ENCODE data around the gene FAM210A.

The FAM210A gene

DNA sequence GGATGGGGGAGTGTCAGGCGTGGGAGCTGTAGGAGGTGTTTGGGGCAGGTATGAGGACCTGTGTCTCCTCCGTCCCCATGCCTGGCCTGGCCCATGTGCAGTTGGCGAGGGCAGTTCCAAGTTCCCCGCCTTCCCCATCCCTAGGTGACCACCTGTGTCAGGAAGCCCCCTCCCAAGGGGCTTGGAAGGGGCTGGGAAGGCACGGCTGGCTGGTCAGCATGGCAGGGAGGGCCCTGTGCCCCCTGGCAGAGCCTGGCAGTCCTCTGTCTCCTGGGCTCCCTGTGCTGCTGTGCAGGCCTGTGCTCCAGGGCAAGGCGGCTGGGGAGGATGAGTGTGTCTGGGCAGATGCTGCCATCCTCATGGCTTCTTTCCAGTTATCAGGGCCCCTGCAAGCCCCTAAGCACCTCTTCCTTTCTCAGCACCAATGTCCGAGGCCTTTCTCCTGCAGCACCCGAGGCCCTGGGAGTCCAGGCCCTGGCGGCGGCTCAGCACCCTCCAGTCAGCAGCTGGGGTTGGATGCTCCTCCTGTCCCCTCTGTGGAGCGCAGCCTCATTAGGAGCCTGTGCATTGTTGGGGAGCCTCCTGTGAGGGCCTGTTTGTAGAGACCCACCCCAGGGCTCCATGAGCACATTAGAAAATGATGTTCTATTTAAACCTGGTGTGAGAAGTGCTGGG, 101.7 kb downstream of the FAM210A start:
- Histone ChIP-seq H3K4me3 (ENCODE audit: low read depth in 1 of 2, low read length in 2 of 2) (no peak overlapping the region), H3K27ac (ENCODE audit: low read depth, low read length) (no peak overlapping the region), H3K4me1 (ENCODE audit: control insufficient read depth in 1 of 2, insufficient read depth in 2 of 2, low read length in 2 of 2) (no peaks in the 10 kb centered on the region), H3K36me3 (ENCODE audit: control insufficient read depth in 1 of 2, insufficient read depth in 2 of 2, low read length in 2 of 2) (peaks cover 2 to 13% of the 10 kb centered on the region in 2 donors), H3K9me3 (ENCODE audit: control insufficient read depth in 1 of 2, low read length in 2 of 2) (no peaks in the 10 kb centered on the region), H3K9ac (ENCODE audit: low read depth in 1 of 2, low read length in 2 of 2) (no peak overlapping the region), H3K27me3 (ENCODE audit: control insufficient read depth in 1 of 2, insufficient read depth in 2 of 2, low read length in 2 of 2) (no peaks in the 10 kb centered on the region)

DNA sequence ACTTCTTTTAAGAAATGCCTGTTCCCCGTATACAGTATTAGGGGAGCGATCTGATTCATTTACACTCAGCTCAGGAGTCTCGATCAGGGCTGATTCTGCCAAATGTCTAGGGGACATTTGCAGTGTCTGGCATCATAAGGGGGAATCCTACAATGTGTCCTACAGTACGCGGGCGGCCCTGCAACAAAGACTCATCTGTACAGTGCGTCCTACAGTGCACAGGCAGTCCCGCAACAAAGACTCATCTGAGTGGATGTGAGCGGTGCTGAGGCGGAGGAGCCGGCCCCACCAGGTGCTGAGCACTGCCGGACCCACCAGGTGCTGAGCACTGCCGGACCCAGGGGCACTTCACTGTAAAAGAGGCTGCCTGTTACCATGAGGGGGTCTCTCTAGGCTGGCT, 102.5 kb downstream of the FAM210A start:
- Histone ChIP-seq H3K4me1 (ENCODE audit: control insufficient read depth in 1 of 2, insufficient read depth in 2 of 2, low read length in 2 of 2) (no peaks in the 10 kb centered on the region), H3K9me3 (ENCODE audit: control insufficient read depth in 1 of 2, low read length in 2 of 2) (no peaks in the 10 kb centered on the region), H3K27me3 (ENCODE audit: control insufficient read depth in 1 of 2, insufficient read depth in 2 of 2, low read length in 2 of 2) (no peaks in the 10 kb centered on the region), H3K9ac (ENCODE audit: low read depth in 1 of 2, low read length in 2 of 2) (no peak overlapping the region), H3K27ac (ENCODE audit: low read depth, low read length) (no peak overlapping the region), H3K4me3 (ENCODE audit: low read depth in 1 of 2, low read length in 2 of 2) (no peak overlapping the region), H3K36me3 (ENCODE audit: control insufficient read depth in 1 of 2, insufficient read depth in 2 of 2, low read length in 2 of 2) (peaks cover 2 to 13% of the 10 kb centered on the region in 2 donors)

DNA sequence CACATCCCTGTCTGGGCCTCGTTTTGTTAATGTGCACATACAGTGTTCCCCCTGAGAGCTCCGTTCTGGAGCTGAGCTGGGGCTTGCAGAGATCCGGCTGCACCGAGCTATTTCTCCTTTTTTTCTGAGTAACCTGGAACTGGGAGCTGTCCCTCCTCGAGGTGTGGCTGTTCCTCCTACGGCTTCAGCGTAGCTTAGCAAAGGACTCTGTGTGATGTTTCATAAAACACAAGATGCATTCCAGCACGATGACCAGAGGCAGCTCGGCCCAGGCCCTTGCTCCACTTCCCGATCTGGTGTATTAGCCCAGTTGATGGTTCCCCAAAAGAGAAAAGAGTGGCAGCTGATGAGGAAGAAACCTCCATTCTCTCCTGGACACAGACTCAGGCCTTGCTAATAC, 103.0 kb downstream of the FAM210A start:
- no peak overlapping the region for H3K4me3 ChIP-seq (ENCODE audit: low read depth in 1 of 2, low read length in 2 of 2)
- H3K27ac ChIP-seq (ENCODE audit: low read depth, low read length): no peak overlapping the region
- no peaks in the 10 kb centered on the region for H3K4me1 ChIP-seq (ENCODE audit: control insufficient read depth in 1 of 2, insufficient read depth in 2 of 2, low read length in 2 of 2)

GRCh38 chr18:13622751-13623150, 103.6 kb downstream of the FAM210A start:
- Histone ChIP-seq H3K27me3 (ENCODE audit: control insufficient read depth in 1 of 2, insufficient read depth in 2 of 2, low read length in 2 of 2) (no peaks in the 10 kb centered on the region), H3K36me3 (ENCODE audit: control insufficient read depth in 1 of 2, insufficient read depth in 2 of 2, low read length in 2 of 2) (peaks cover 2 to 13% of the 10 kb centered on the region in 2 donors), H3K4me3 (ENCODE audit: low read depth in 1 of 2, low read length in 2 of 2) (no peak overlapping the region), H3K9ac (ENCODE audit: low read depth in 1 of 2, low read length in 2 of 2) (no peak overlapping the region), H3K9me3 (ENCODE audit: control insufficient read depth in 1 of 2, low read length in 2 of 2) (no peaks in the 10 kb centered on the region), H3K27ac (ENCODE audit: low read depth, low read length) (no peak overlapping the region), H3K4me1 (ENCODE audit: control insufficient read depth in 1 of 2, insufficient read depth in 2 of 2, low read length in 2 of 2) (no peaks in the 10 kb centered on the region)

More for the DNA sequence above, 103.0 kb downstream of the FAM210A start:
- Histone ChIP-seq H3K36me3 (ENCODE audit: control insufficient read depth in 1 of 2, insufficient read depth in 2 of 2, low read length in 2 of 2) (peaks cover 2 to 13% of the 10 kb centered on the region in 2 donors), H3K9me3 (ENCODE audit: control insufficient read depth in 1 of 2, low read length in 2 of 2) (no peaks in the 10 kb centered on the region), H3K27me3 (ENCODE audit: control insufficient read depth in 1 of 2, insufficient read depth in 2 of 2, low read length in 2 of 2) (no peaks in the 10 kb centered on the region), H3K9ac (ENCODE audit: low read depth in 1 of 2, low read length in 2 of 2) (no peak overlapping the region)

GRCh38 chr18:13621886-13622619, 104.3 kb downstream of the FAM210A start:
- Histone ChIP-seq H3K4me1 (ENCODE audit: control insufficient read depth in 1 of 2, insufficient read depth in 2 of 2, low read length in 2 of 2) (no peaks in the 10 kb centered on the region), H3K36me3 (ENCODE audit: control insufficient read depth in 1 of 2, insufficient read depth in 2 of 2, low read length in 2 of 2) (peaks cover 2 to 13% of the 10 kb centered on the region in 2 donors), H3K9ac (ENCODE audit: low read depth in 1 of 2, low read length in 2 of 2) (no peak overlapping the region), H3K27me3 (ENCODE audit: control insufficient read depth in 1 of 2, insufficient read depth in 2 of 2, low read length in 2 of 2) (no peaks in the 10 kb centered on the region), H3K27ac (ENCODE audit: low read depth, low read length) (no peak overlapping the region), H3K9me3 (ENCODE audit: control insufficient read depth in 1 of 2, low read length in 2 of 2) (no peaks in the 10 kb centered on the region), H3K4me3 (ENCODE audit: low read depth in 1 of 2, low read length in 2 of 2) (no peak overlapping the region)

GRCh38 chr18:13621446-13621849, 104.9 kb downstream of the FAM210A start:
- Histone ChIP-seq H3K4me1 (ENCODE audit: control insufficient read depth in 1 of 2, insufficient read depth in 2 of 2, low read length in 2 of 2) (no peaks in the 10 kb centered on the region), H3K27me3 (ENCODE audit: control insufficient read depth in 1 of 2, insufficient read depth in 2 of 2, low read length in 2 of 2) (no peaks in the 10 kb centered on the region), H3K27ac (ENCODE audit: low read depth, low read length) (no peak overlapping the region), H3K4me3 (ENCODE audit: low read depth in 1 of 2, low read length in 2 of 2) (no peak overlapping the region), H3K36me3 (ENCODE audit: control insufficient read depth in 1 of 2, insufficient read depth in 2 of 2, low read length in 2 of 2) (peaks cover 2 to 13% of the 10 kb centered on the region in 2 donors), H3K9me3 (ENCODE audit: control insufficient read depth in 1 of 2, low read length in 2 of 2) (no peaks in the 10 kb centered on the region), H3K9ac (ENCODE audit: low read depth in 1 of 2, low read length in 2 of 2) (no peak overlapping the region)

DNA sequence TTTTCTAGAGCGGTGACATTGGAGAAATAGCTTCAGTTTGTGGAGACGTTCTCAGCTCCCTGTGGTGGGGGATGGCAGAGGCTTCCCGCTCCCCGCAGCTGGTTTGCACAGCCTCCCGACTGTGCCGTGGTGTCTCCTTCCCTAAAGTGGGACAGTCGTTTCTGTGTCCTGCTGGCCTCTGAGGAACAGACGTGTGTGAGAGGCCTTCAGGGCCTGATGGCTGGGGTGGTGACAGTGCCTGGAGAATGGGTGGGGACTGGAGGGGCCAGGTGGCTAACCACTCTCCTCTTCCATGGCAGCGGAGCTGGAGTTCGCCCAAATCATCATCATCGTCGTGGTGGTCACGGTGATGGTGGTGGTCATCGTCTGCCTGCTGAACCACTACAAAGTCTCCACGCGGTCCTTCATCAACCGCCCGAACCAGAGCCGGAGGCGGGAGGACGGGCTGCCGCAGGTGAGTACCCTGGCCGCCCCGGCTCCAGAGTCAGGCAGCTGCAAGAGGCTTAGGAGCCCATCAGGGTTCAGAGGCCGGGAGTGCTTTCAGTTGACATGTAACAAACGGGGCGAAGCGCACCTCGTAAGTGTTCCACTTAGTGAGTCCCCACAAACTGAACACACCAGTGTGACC, 105.4 kb downstream of the FAM210A start:
- Histone ChIP-seq H3K9ac (ENCODE audit: low read depth in 1 of 2, low read length in 2 of 2) (no peak overlapping the region), H3K27me3 (ENCODE audit: control insufficient read depth in 1 of 2, insufficient read depth in 2 of 2, low read length in 2 of 2) (no peaks in the 10 kb centered on the region), H3K4me3 (ENCODE audit: low read depth in 1 of 2, low read length in 2 of 2) (no peak overlapping the region), H3K36me3 (ENCODE audit: control insufficient read depth in 1 of 2, insufficient read depth in 2 of 2, low read length in 2 of 2) (peaks cover 2 to 13% of the 10 kb centered on the region in 2 donors), H3K27ac (ENCODE audit: low read depth, low read length) (no peak overlapping the region), H3K4me1 (ENCODE audit: control insufficient read depth in 1 of 2, insufficient read depth in 2 of 2, low read length in 2 of 2) (no peaks in the 10 kb centered on the region), H3K9me3 (ENCODE audit: control insufficient read depth in 1 of 2, low read length in 2 of 2) (no peaks in the 10 kb centered on the region)

DNA sequence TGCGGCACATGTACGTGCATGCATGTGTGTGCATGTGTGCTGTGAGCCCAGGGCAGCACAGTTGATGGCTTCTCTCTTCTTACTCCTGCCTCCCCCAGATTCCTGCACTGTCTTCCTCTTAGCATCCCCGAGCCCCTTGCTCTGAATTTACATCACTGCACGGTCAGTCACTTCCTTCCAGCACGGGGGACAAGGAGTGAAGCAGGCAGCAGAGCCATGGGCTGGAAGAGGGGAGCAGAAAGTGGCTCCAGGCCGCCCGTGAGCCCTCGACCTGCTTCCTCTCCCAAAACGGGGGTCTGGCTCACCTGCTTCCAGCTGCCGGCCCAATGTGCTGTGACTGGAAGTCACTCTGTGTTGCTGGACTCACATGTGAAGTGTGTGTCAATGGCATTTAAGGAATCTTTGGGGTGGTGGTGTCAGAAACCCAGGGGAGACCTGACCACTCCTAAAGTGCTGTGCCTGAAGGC, 106.1 kb downstream of the FAM210A start:
- Histone ChIP-seq H3K4me3 (ENCODE audit: low read depth in 1 of 2, low read length in 2 of 2) (no peak overlapping the region), H3K4me1 (ENCODE audit: control insufficient read depth in 1 of 2, insufficient read depth in 2 of 2, low read length in 2 of 2) (peaks cover 0 to under 1% of the 10 kb centered on the region in 2 donors), H3K9me3 (ENCODE audit: control insufficient read depth in 1 of 2, low read length in 2 of 2) (no peaks in the 10 kb centered on the region), H3K36me3 (ENCODE audit: control insufficient read depth in 1 of 2, insufficient read depth in 2 of 2, low read length in 2 of 2) (peaks cover 2 to 13% of the 10 kb centered on the region in 2 donors), H3K9ac (ENCODE audit: low read depth in 1 of 2, low read length in 2 of 2) (no peak overlapping the region), H3K27me3 (ENCODE audit: control insufficient read depth in 1 of 2, insufficient read depth in 2 of 2, low read length in 2 of 2) (no peaks in the 10 kb centered on the region), H3K27ac (ENCODE audit: low read depth, low read length) (no peak overlapping the region)

DNA sequence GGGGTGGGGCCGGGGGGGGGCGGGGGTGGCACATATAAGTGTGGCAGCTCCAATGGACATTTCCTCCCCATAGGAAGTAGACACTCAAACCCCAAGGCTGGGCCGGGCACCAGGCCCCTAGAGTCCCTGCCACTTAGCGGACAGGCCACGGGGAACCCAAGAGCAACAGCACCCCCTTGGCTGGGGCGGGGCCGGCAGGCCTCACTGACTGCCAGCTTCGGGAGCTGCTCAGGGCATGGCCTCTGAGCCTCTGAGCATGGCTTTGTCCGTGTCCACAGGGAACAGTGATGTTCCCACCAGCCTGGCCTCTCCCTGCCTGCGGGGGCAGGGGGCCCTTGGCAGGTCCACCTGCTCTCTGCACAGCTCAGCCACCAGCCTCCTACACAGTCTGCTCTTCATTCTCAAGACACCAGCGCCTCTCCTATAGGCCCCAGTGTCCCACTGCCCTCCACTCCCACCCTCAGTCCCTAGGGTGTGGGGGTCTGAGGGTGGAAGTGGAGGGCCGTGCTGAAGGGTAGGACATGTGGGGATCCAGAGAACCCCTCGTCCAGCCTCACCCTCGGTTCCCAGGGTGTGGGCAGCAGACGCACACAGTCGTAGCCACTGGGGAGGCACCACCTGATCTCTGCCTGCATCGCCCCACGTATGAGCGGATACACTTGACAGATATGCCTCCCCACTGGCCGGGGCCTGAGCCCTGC, 106.7 kb downstream of the FAM210A start:
- peaks cover 1 to 13% of the 10 kb centered on the region in 2 donors for H3K36me3 ChIP-seq (ENCODE audit: control insufficient read depth in 1 of 2, insufficient read depth in 2 of 2, low read length in 2 of 2)
- H3K27ac ChIP-seq (ENCODE audit: low read depth, low read length): no peak overlapping the region
- peaks cover 0 to 6% of the 10 kb centered on the region in 2 donors for H3K4me1 ChIP-seq (ENCODE audit: control insufficient read depth in 1 of 2, insufficient read depth in 2 of 2, low read length in 2 of 2)
- H3K9ac ChIP-seq (ENCODE audit: low read depth in 1 of 2, low read length in 2 of 2): no peak overlapping the region
- H3K9me3 ChIP-seq (ENCODE audit: control insufficient read depth in 1 of 2, low read length in 2 of 2): no peaks in the 10 kb centered on the region
- H3K27me3 ChIP-seq (ENCODE audit: control insufficient read depth in 1 of 2, insufficient read depth in 2 of 2, low read length in 2 of 2): no peaks in the 10 kb centered on the region
- no peak overlapping the region for H3K4me3 ChIP-seq (ENCODE audit: low read depth in 1 of 2, low read length in 2 of 2)

All from duodenal mucosa (tissue), 2 donors.